Stomach (tissue), 4 donors: ENCODE data around the gene CXCL12.

Source experiments
- CTCF ChIP-seq, 7 experiments: fragments of 450-650 bp in 4 of 7; fragments of 200-600 bp in 3 of 7; sonication (generic) in 3 of 7; IDR thresholded peaks; one replicate each; pipeline ENCODE4 v1.5.1; 2016 to 2019; ENCODE audit warnings: antibody characterized with exemption in 7 of 7, control low read depth in 2 of 7, mild to moderate bottlenecking in 1 of 7
- EP300 ChIP-seq: sonication (generic); formaldehyde crosslinking; IDR thresholded peaks from one replicate; pipeline ENCODE4 v1.6.1; 2017; ENCODE audit warnings: antibody characterized with exemption
- POLR2A ChIP-seq, 4 donors: fragments of 450-650 bp; IDR thresholded peaks; one replicate each; pipeline ENCODE4 v1.6.1; 2016; ENCODE audit warnings: antibody characterized with exemption in 4 of 4, control low read depth in 2 of 4, mild to moderate bottlenecking in 1 of 4, moderate library complexity in 1 of 4
- POLR2AphosphoS5 ChIP-seq, 3 donors: sonication (generic); formaldehyde crosslinking; IDR thresholded peaks; one replicate each; pipeline ENCODE4 v1.6.1; 2016; ENCODE audit warnings: antibody characterized with exemption in 3 of 3

GRCh38 chr10:44426247-44427034, 41.5 kb upstream of the CXCL12 start:
- TF ChIP-seq CTCF (IDR thresholded peaks at IDR 0.05) = no peak
- no peak for TF ChIP-seq POLR2A (IDR thresholded peaks at IDR 0.05)
- TF ChIP-seq EP300 = no peak
- TF ChIP-seq POLR2AphosphoS5 (IDR thresholded peaks at IDR 0.05) = no peak
